ENCODE results near the gene ZW10. TPM values are rescaled to one million over a fixed set of nuclear protein-coding genes. Genes with fewer than 3 reads are reported as not detected.

The ZW10 gene
- total RNA-seq (2022; extraction: Qiagen RNA extraction; ENCODE audit: low read depth) = 9.3 to 13.5 TPM (median 13.3 TPM) in 5 replicates

GRCh38 chr11:113773416-113774173, at the start of gene ZW10:
Gene ZW10 (minus strand): TSS chr11:113773692. CDS start chr11:113773666, 26 bp downstream.

GRCh38 chr11:113779496-113779895, 6.0 kb upstream of the ZW10 start, which contains the start of gene CLDN25:
Gene CLDN25 (plus strand): TSS chr11:113779796. CDS start chr11:113779796, 0 bp downstream.

GRCh38 chr11:113705871-113706655, 67.4 kb downstream of the ZW10 start, which contains the start of gene TMPRSS5:
Gene TMPRSS5 (minus strand): TSS chr11:113706308. CDS start chr11:113706224, 84 bp downstream.

Other genes starting within 250 kb of the ZW10 start
- gene TMPRSS5, start 67.4 kb downstream of the ZW10 start, total RNA-seq (2022; extraction: Qiagen RNA extraction; ENCODE audit: low read depth) = 0.07 to 0.20 TPM (median 0.12 TPM) in 4 of 5 replicates, not detected in the other
- gene CLDN25, start 6.1 kb upstream of the ZW10 start, total RNA-seq (2022; extraction: Qiagen RNA extraction; ENCODE audit: low read depth) = not detected in 5 replicates
- gene USP28, start 101.9 kb upstream of the ZW10 start, total RNA-seq (2022; extraction: Qiagen RNA extraction; ENCODE audit: low read depth) = 12.8 to 18.0 TPM (median 16.3 TPM) in 5 replicates
- not detected in 5 replicates for gene HTR3B, start 131.1 kb upstream of the ZW10 start, total RNA-seq (2022; extraction: Qiagen RNA extraction; ENCODE audit: low read depth)
- not detected in 5 replicates for gene HTR3A, start 201.4 kb upstream of the ZW10 start, total RNA-seq (2022; extraction: Qiagen RNA extraction; ENCODE audit: low read depth)

Data from A549 treated with RU486 at 1 μM for 4 hours (cell line).